ENCODE results near the gene TFDP3.

GRCh38 chrX:133229361-133229760 lies 11.2 kb upstream of the TFDP3 start:
- TF ChIP-seq CTCF (IDR thresholded peaks at IDR 0.05; ENCODE audit: low read depth, low read length, missing input control) (no peak), MAX (IDR thresholded peaks at IDR 0.05) (no peak), SP1 (IDR thresholded peaks at IDR 0.05) (no peak), YY1 (IDR thresholded peaks at IDR 0.05) (no peak), FOXA2 (IDR thresholded peaks at IDR 0.05) (no peak), REST (IDR thresholded peaks at IDR 0.05) (no peak), FOXA1 (IDR thresholded peaks at IDR 0.05) (no peak), RAD21 (IDR thresholded peaks at IDR 0.05) (no peak), EGR1 (IDR thresholded peaks at IDR 0.05; ENCODE audit: low read depth in 2 of 2) (no peak), GABPA (IDR thresholded peaks at IDR 0.05 in 1 of 2, conservative IDR thresholded peaks at IDR 0.05 in 1 of 2) (no peak), ZBTB33 (IDR thresholded peaks at IDR 0.05) (no peak), ATF3 (IDR thresholded peaks at IDR 0.05) (no peak), HNF4G (IDR thresholded peaks at IDR 0.05) (no peak), JUND (IDR thresholded peaks at IDR 0.05) (no peak)
